Lower lobe of right lung (tissue), 2 donors: Measurements from ENCODE around the gene SAPCD1. TPM values are rescaled to one million over a fixed set of nuclear protein-coding genes. Genes with fewer than 3 reads are reported as not detected.

Source experiments
- ATAC-seq, 2 donors: fragments of 200-7000 bp; cut with Tn5 transposase; one replicate each; pipeline ENCODE4 v1.9.1; 2020 to 2022; ENCODE audit warnings: mild to moderate bottlenecking in 2 of 2, moderate library complexity in 2 of 2
- DNase-seq: peaks from one replicate; pipeline ENCODE4 v3.0.0-alpha.2; 2020
- H3K27ac ChIP-seq: fragments of 200-600 bp; one replicate; pipeline ENCODE4 v1.8.0; 2022
- H3K27me3 ChIP-seq: fragments of 200-600 bp; one replicate; pipeline ENCODE4 v1.8.0; 2022; ENCODE audit warnings: low read depth
- H3K36me3 ChIP-seq: fragments of 200-600 bp; one replicate; pipeline ENCODE4 v1.8.0; 2022; ENCODE audit warnings: mild to moderate bottlenecking
- H3K4me1 ChIP-seq: fragments of 200-600 bp; one replicate; pipeline ENCODE4 v1.8.0; 2022
- H3K4me3 ChIP-seq: fragments of 200-600 bp; one replicate; pipeline ENCODE4 v1.8.0; 2022; ENCODE audit warnings: mild to moderate bottlenecking
- H3K9me3 ChIP-seq: fragments of 200-600 bp; one replicate; pipeline ENCODE4 v1.8.0; 2022
- CTCF ChIP-seq: fragments of 200-600 bp; IDR thresholded peaks from one replicate; pipeline ENCODE4 v1.8.0; 2022; ENCODE audit warnings: antibody characterized with exemption, mild to moderate bottlenecking
- intact Hi-C: fragments of 100-400 bp; cut with DNase I; formaldehyde crosslinking; loops from one replicate; pipeline ENCODE4 v1.11.0; 2022
- total RNA-seq: library from RNA; stranded (reverse); fragmentation: NEBNext Ultra II Directional; extraction: Animal tissue kit (Norgen Biotek cat#: 25700); gene quantifications from one replicate; pipeline ENCODE4 v1.2.1, GENCODE V29; 2021
- donor health status: DM: no; HTN: yes; CAD: no; lungs with severe emphysema.

Gene SAPCD1
- total RNA-seq, 1 donor from 2014 or later, result 1.2 TPM

DNA sequence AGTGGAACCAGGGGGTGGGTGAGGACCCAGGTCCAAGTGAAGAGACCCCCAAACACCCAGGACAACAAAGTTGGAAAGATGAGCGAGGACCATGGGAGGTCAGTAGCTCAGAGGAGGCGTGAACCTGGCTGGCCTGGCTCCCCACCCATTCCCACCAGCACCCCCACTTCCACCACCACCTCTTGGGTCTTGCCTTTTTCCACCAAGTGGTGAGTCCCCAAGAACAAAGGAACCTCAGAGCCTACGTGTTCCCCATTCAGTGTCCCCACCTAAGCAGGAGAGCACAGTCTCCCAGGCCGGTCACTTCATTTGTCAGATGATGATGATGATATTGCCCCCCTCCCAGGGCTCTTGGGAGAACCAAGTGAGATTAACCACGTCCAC is 15.2 kb downstream of the SAPCD1 start:
- Histone ChIP-seq H3K27ac (peak overlapping the region; percentile 50), H3K27me3 (no peaks in the 10 kb centered on the region), H3K4me3 (no peak overlapping the region), H3K9me3 (no peaks in the 10 kb centered on the region), H3K4me1 (peaks cover 13% of the 10 kb centered on the region), H3K36me3 (peaks cover 45% of the 10 kb centered on the region)
- intact Hi-C loops, result no loop called here
- no peak for ATAC-seq
- DNase-seq, result no peak
- no peak for TF ChIP-seq CTCF

GRCh38 chr6:31778193-31778592 is 15.7 kb downstream of the SAPCD1 start:
- no peak for TF ChIP-seq CTCF
- no peak for DNase-seq
- H3K4me1 ChIP-seq, result peaks cover 13% of the 10 kb centered on the region
- intact Hi-C loops, result no loop called here
- peaks cover 50% of the 10 kb centered on the region for H3K36me3 ChIP-seq
- no peaks in the 10 kb centered on the region for H3K9me3 ChIP-seq
- no peaks in the 10 kb centered on the region for H3K27me3 ChIP-seq
- no peak overlapping the region for H3K27ac ChIP-seq
- no peak overlapping the region for H3K4me3 ChIP-seq
- ATAC-seq, result no peak

DNA sequence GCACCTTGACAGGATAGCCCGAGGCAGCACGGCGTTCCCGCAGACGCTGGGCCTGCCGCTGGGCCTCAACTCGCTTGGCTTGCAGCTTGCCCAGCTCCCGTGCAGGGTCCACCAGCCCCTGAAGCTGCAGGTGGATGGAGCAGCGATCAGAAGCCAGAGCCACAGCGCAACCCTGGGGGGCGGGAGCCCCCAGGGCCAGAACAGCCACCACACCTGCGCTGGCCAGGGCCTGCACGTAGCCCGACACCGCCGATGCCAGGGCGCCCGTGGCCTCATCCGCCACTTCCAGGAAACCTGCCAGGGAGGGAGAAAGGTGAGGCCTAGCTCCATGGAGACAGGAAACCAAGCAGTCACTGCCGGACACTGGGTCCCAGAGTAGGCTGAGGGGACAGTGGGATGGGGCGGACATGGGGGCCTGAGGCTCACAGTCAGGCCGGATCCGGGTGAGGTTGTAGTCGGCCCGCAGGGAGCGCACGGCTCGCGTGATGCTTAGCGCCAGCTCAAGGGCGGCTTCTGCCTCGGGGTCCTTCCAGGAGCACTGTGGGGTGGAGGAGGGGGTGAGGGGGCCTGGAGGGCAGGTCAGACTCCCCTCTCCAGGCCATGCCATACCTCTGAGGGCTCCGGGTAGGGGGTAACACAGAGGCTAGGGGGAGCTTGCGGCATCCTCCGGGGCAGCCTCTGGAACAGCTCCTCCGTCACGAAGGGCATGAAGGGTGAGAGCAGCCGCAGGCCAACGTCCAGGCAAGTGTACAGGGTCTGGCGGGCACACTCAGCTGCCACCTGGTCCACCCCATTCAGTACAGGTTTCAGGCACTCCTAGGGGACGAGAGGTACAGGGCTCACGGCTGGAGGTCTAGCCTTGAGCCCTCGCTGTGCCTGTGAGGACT is 16.8 kb downstream of the SAPCD1 start:
- no peak overlapping the region for H3K27ac ChIP-seq
- DNase-seq (no peak), ATAC-seq (no peak)
- no peaks in the 10 kb centered on the region for H3K9me3 ChIP-seq
- H3K27me3 ChIP-seq, result no peaks in the 10 kb centered on the region
- intact Hi-C loops, result no loop called here
- H3K4me3 ChIP-seq, result no peak overlapping the region
- H3K36me3 ChIP-seq, result peaks cover 58% of the 10 kb centered on the region
- peaks cover 13% of the 10 kb centered on the region for H3K4me1 ChIP-seq
- TF ChIP-seq CTCF, result no peak

GRCh38 chr6:31779908-31780307 is 17.5 kb downstream of the SAPCD1 start:
- intact Hi-C loops, result no loop called here
- H3K36me3 ChIP-seq, result peaks cover 65% of the 10 kb centered on the region
- no peaks in the 10 kb centered on the region for H3K9me3 ChIP-seq
- DNase-seq (no peak), ATAC-seq (no peak)
- no peak overlapping the region for H3K27ac ChIP-seq
- peaks cover 13% of the 10 kb centered on the region for H3K4me1 ChIP-seq
- no peak overlapping the region for H3K4me3 ChIP-seq
- no peaks in the 10 kb centered on the region for H3K27me3 ChIP-seq
- no peak for TF ChIP-seq CTCF

GRCh38 chr6:31780507-31781243 is 18.2 kb downstream of the SAPCD1 start:
- ATAC-seq (no peak), DNase-seq (peak; percentile 24)
- H3K36me3 ChIP-seq, result peaks cover 73% of the 10 kb centered on the region

More at GRCh38 chr6:31780507-31781243, 18.2 kb downstream of the SAPCD1 start:
- no peak overlapping the region for H3K4me3 ChIP-seq
- no peak for TF ChIP-seq CTCF
- H3K27me3 ChIP-seq, result no peaks in the 10 kb centered on the region
- H3K4me1 ChIP-seq, result peaks cover 13% of the 10 kb centered on the region
- no peaks in the 10 kb centered on the region for H3K9me3 ChIP-seq
- no peak overlapping the region for H3K27ac ChIP-seq
- intact Hi-C loops, result no loop called here
